PC-3 (cell line): ENCODE data around the gene MYB.

ENCODE experiments used
- EZH2 ChIP-seq: fragments of 300-600 bp; sonication (generic); IDR thresholded peaks from one replicate; pipeline ENCODE4 v1.6.1; 2017; ENCODE audit warnings: antibody characterized with exemption, mild to moderate bottlenecking, low read length; ENCODE audit not compliant: unreplicated experiment
- EZH2phosphoT487 ChIP-seq: fragments of 300-600 bp; sonication (generic); IDR thresholded peaks from 2 replicates; pipeline ENCODE4 v1.6.1; 2018; ENCODE audit warnings: mild to moderate bottlenecking, antibody characterized with exemption, low read length, borderline replicate concordance
- TF ChIP-seq, protein P1 (sequence below): fragments of 300-600 bp; sonication (generic); conservative IDR thresholded peaks from 2 replicates; pipeline ENCODE4 v1.5.1; 2017; ENCODE audit warnings: antibody characterized with exemption, low read depth, mild to moderate bottlenecking, low read length

DNA sequence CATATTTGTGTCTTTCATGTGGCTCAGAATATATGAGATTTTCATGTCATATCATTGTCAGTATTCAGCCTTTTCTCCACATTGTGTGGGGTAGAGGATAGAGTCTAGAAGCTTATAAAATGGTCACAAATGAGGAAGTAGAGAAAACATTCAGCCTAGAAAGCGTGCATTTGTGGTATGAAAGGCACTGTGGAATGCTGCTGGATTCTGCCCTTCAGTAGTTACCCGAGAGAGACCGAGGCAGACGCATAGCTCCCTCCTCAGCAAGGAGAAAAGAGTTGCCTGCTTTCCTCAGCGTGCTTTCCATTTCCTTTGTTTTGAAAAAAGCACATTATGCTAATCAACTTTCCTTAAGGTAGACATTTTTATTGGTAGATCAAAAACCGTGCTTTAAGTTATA, 28.7 kb downstream of the MYB start:
- TF ChIP-seq, protein P1, sequence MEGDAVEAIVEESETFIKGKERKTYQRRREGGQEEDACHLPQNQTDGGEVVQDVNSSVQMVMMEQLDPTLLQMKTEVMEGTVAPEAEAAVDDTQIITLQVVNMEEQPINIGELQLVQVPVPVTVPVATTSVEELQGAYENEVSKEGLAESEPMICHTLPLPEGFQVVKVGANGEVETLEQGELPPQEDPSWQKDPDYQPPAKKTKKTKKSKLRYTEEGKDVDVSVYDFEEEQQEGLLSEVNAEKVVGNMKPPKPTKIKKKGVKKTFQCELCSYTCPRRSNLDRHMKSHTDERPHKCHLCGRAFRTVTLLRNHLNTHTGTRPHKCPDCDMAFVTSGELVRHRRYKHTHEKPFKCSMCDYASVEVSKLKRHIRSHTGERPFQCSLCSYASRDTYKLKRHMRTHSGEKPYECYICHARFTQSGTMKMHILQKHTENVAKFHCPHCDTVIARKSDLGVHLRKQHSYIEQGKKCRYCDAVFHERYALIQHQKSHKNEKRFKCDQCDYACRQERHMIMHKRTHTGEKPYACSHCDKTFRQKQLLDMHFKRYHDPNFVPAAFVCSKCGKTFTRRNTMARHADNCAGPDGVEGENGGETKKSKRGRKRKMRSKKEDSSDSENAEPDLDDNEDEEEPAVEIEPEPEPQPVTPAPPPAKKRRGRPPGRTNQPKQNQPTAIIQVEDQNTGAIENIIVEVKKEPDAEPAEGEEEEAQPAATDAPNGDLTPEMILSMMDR, result no peak
- TF ChIP-seq EZH2phosphoT487 (no peak), EZH2 (no peak)
